IMR-90 (cell line): Measurements from ENCODE around the gene AKT1S1. TPM values are rescaled to one million over a fixed set of nuclear protein-coding genes. Genes with fewer than 3 reads are reported as not detected.

Source experiments
- ATAC-seq: fragments of 200-7000 bp; cut with Tn5 transposase; 2 replicates; pipeline ENCODE4 v1.9.1; 2020; ENCODE audit warnings: low read depth, mild to moderate bottlenecking, moderate library complexity
- BruUV-seq: library from RNA; stranded (reverse); fragments of 400-500 nt; replicated peaks from 2 replicates; lab custom pipeline; 2021; lab: Mats Ljungman, UMichigan
- CTCF ChIA-PET: fragments of 300-600 bp; formaldehyde crosslinking; extraction: SDS; loops from one replicate; lab custom pipeline; 2021; ENCODE audit warnings: antibody characterized with exemption; lab: Yijun Ruan, JAX
- POLR2A ChIA-PET: fragments of 300-600 bp; sonication (Branson Sonifier 250); formaldehyde crosslinking; loops from one replicate; lab custom pipeline; 2022; ENCODE audit warnings: antibody characterized with exemption; ENCODE audit not compliant: unreplicated experiment; lab: Charles Lee
- DNase-seq: peaks from one replicate; pipeline ENCODE4 v3.0.0; 2013
- H2AFZ ChIP-seq: replicated peaks from 2 replicates; pipeline ENCODE3; 2013; ENCODE audit warnings: low read length, mild to moderate bottlenecking; ENCODE audit not compliant: poor library complexity
- H2AK5ac ChIP-seq: 2 replicates; pipeline ENCODE4 v1.6.1; 2013; ENCODE audit warnings: low read depth, low read length, inconsistent platforms
- H2AK9ac ChIP-seq: replicated peaks from 2 replicates; pipeline ENCODE3; 2013; ENCODE audit warnings: mild to moderate bottlenecking, low read depth, low read length, moderate library complexity; ENCODE audit not compliant: poor library complexity
- H2BK120ac ChIP-seq: 2 replicates; pipeline ENCODE4 v1.6.1; 2013; ENCODE audit warnings: low read depth, low read length, inconsistent platforms
- H2BK15ac ChIP-seq: 3 replicates; pipeline ENCODE4 v1.6.1; 2013; ENCODE audit warnings: low read depth, low read length, inconsistent platforms
- H2BK20ac ChIP-seq: 2 replicates; pipeline ENCODE4 v1.6.1; 2013; ENCODE audit warnings: low read depth, mild to moderate bottlenecking, inconsistent platforms, low read length, moderate library complexity
- H2BK5ac ChIP-seq: 2 replicates; pipeline ENCODE4 v1.6.1; 2013; ENCODE audit warnings: mild to moderate bottlenecking, low read depth, low read length, inconsistent platforms; ENCODE audit not compliant: poor library complexity, severe bottlenecking
- H3K14ac ChIP-seq: replicated peaks from 2 replicates; pipeline ENCODE4 v1.6.1; 2013; ENCODE audit warnings: low read depth, low read length, inconsistent platforms
- H3K18ac ChIP-seq: 2 replicates; pipeline ENCODE4 v1.6.1; 2013; ENCODE audit warnings: low read depth, low read length, control low read depth
- H3K23ac ChIP-seq: 2 replicates; pipeline ENCODE4 v1.6.1; 2013; ENCODE audit warnings: low read depth, low read length, inconsistent platforms
- H3K27ac ChIP-seq: 2 replicates; pipeline ENCODE4 v1.5.1; 2013; ENCODE audit warnings: mild to moderate bottlenecking, control low read depth, low read length; ENCODE audit not compliant: insufficient read depth
- H3K27me3 ChIP-seq: 2 replicates; pipeline ENCODE4 v1.6.1; 2013; ENCODE audit warnings: low read length; ENCODE audit not compliant: control insufficient read depth, insufficient read depth
- H3K36me3 ChIP-seq: 2 replicates; pipeline ENCODE4 v1.6.1; 2013; ENCODE audit warnings: low read length, mixed read lengths; ENCODE audit not compliant: control insufficient read depth, insufficient read depth
- H3K4ac ChIP-seq: 2 replicates; pipeline ENCODE4 v1.6.1; 2013; ENCODE audit warnings: low read depth, low read length, inconsistent platforms
- H3K4me1 ChIP-seq: 2 replicates; pipeline ENCODE4 v1.6.1; 2013; ENCODE audit warnings: low read length, mixed read lengths; ENCODE audit not compliant: control insufficient read depth, insufficient read depth
- H3K4me2 ChIP-seq: 2 replicates; pipeline ENCODE4 v1.6.1; 2013; ENCODE audit warnings: low read depth, mild to moderate bottlenecking, control low read depth, low read length, moderate library complexity
- H3K4me3 ChIP-seq: 2 replicates; pipeline ENCODE4 v1.5.1; 2013; ENCODE audit warnings: low read depth, mild to moderate bottlenecking, control low read depth, low read length, moderate library complexity; ENCODE audit not compliant: insufficient read depth
- H3K56ac ChIP-seq: 2 replicates; pipeline ENCODE4 v1.6.1; 2013; ENCODE audit warnings: low read length, inconsistent platforms; ENCODE audit not compliant: insufficient read depth; ENCODE audit errors: extremely low read depth
- H3K79me1 ChIP-seq, 2 experiments: 2 replicates each; pipeline ENCODE4 v1.6.1; 2013; ENCODE audit warnings: low read length in 2 of 2, inconsistent platforms in 1 of 2, low read depth in 1 of 2
- H3K9ac ChIP-seq: 2 replicates; pipeline ENCODE4 v1.6.1; 2013; ENCODE audit warnings: low read depth, low read length, control low read depth
- H3K9me1 ChIP-seq: 2 replicates; pipeline ENCODE4 v1.6.1; 2013; ENCODE audit warnings: low read length, inconsistent platforms; ENCODE audit not compliant: insufficient read depth
- H3K9me3 ChIP-seq: 2 replicates; pipeline ENCODE4 v1.6.1; 2013; ENCODE audit warnings: low read length; ENCODE audit not compliant: control insufficient read depth, insufficient read depth
- H4K20me1 ChIP-seq: 2 replicates; pipeline ENCODE4 v1.6.1; 2013; ENCODE audit warnings: low read length, inconsistent platforms; ENCODE audit not compliant: insufficient read depth
- H4K5ac ChIP-seq: 2 replicates; pipeline ENCODE4 v1.6.1; 2013; ENCODE audit warnings: mild to moderate bottlenecking, low read depth, low read length, control low read depth
- H4K8ac ChIP-seq, 2 experiments: 2 replicates each; pipeline ENCODE4 v1.6.1; 2013; ENCODE audit warnings: low read depth in 2 of 2, low read length in 2 of 2, control low read depth in 1 of 2, inconsistent platforms in 1 of 2
- H4K91ac ChIP-seq: 2 replicates; pipeline ENCODE4 v1.6.1; 2013; ENCODE audit warnings: low read depth, low read length, inconsistent platforms; ENCODE audit not compliant: insufficient read depth
- CEBPB ChIP-seq: IDR thresholded peaks from 2 replicates; pipeline ENCODE4 v1.6.1; 2012; ENCODE audit warnings: low read depth, low read length, improper control_type of control experiment
- USF2 ChIP-seq: fragments of 150-350 bp; IDR thresholded peaks from 2 replicates; pipeline ENCODE4 v1.6.1; 2017; ENCODE audit warnings: mild to moderate bottlenecking, antibody characterized with exemption, low read length, low read depth
- WGBS, 2 experiments: methylation state at CpG; one replicate each; pipeline versions ENCODE4 v1.1.5 to v1.1.7; 2013; ENCODE audit warnings: missing lambda C conversion rate in 2 of 2; ENCODE audit not compliant: insufficient read length in 1 of 2; ENCODE audit errors: extremely low coverage in 2 of 2; 5-methylcytosine and 5-hydroxymethylcytosine counted together
- dilution Hi-C: fragments of 300-500 bp; cut with HindIII; formaldehyde crosslinking; loops from one replicate; pipeline ENCODE4 v1.14.3; 2018; ENCODE audit warnings: low sequenced_read_pairs; ENCODE audit not compliant: unreplicated experiment
- in situ Hi-C: fragments of 300-500 bp; cut with MboI; formaldehyde crosslinking; loops from 3 replicates; pipeline ENCODE4 v1.14.3; 2019; ENCODE audit warnings: low sequenced_read_pairs, inconsistent platforms, mixed read lengths
- intact Hi-C: fragments of 100-400 bp; cut with micrococcal nuclease; formaldehyde crosslinking; loops from 2 replicates; pipeline ENCODE4 v1.10.0; 2022
- polyA plus RNA-seq, 3 experiments: library from polyadenylated mRNA; depleted of rRNA; stranded (reverse); fragments of >200 nt; gene quantifications; 2 replicates each; pipeline ENCODE4 v1.2.3, GENCODE V29; 2012; ENCODE audit warnings: low replicate concordance in 1 of 3
- total RNA-seq: library from RNA; depleted of rRNA; stranded (reverse); fragments of >200 nt; gene quantifications from 2 replicates; pipeline ENCODE4 v1.2.3, GENCODE V29; 2012

AKT1S1 gene
- total and polyA plus RNA-seq, 2 of the 4 experiments (the other 2 are of a cell fraction), result 3.6 to 54.4 TPM

GRCh38 chr19:49881672-49882394, 4.7 kb upstream of the AKT1S1 start:
- Histone ChIP-seq H3K9me3 (peaks cover 6% of the 10 kb centered on the region; the same call in 1 of the 2 replicates), H4K91ac (no peak overlapping the region), H3K56ac (no peak overlapping the region), H2BK15ac (no peak overlapping the region), H3K79me1 (peaks cover 14 to 28% of the 10 kb centered on the region in 2 experiments; a peak in 3 of 4 replicates), H4K8ac (no peak overlapping the region), H2AK9ac (no peak overlapping the region), H2BK120ac (no peak overlapping the region), H2AFZ (no peak overlapping the region), H3K4me1 (peaks cover 4% of the 10 kb centered on the region), H4K20me1 (no peaks in the 10 kb centered on the region; the same call in 1 of the 2 replicates), H3K4ac (no peak overlapping the region), H3K14ac (no peak overlapping the region), H4K5ac (no peak overlapping the region), H2AK5ac (no peak overlapping the region), H3K27me3 (no peaks in the 10 kb centered on the region), H3K23ac (no peak overlapping the region), H3K4me3 (no peak overlapping the region), H3K9me1 (peaks cover 6% of the 10 kb centered on the region; the same call in 1 of the 2 replicates), H3K18ac (no peak overlapping the region), H3K36me3 (peaks cover 58% of the 10 kb centered on the region), H2BK20ac (no peak overlapping the region), H3K9ac (no peak overlapping the region), H3K27ac (no peak overlapping the region), H2BK5ac (no peak overlapping the region), H3K4me2 (no peak overlapping the region)
- dilution Hi-C loops, result no loop called here
- POLR2A ChIA-PET, result no interaction called here
- BruUV-seq, result no TSS peak
- TF ChIP-seq USF2 (peak; percentile 30; the same call in 1 of the 2 replicates), CEBPB (no peak)
- intact Hi-C loops, result no loop called here
- ATAC-seq, result no peak
- in situ Hi-C loops, result no loop called here
- no peak for DNase-seq
- WGBS, 2 experiments, result 91% methylated on average over 8 of the region's 31 CpGs; no CpG with 5 or more reads in 1 of the 2 experiments
- CTCF ChIA-PET, result no interaction called here
